GM23338 (cell line): ENCODE measurements around the gene DHX32. TPM values are rescaled to one million over a fixed set of nuclear protein-coding genes. Genes with fewer than 3 reads are reported as not detected.
A peak's percentile ranks its signal among the peaks of the same experiment; 100 is the strongest.
"Not testable (repeated sequence)": the region's sequence is repeated elsewhere in the genome, so short reads cannot be mapped to it uniquely, and the experiment has no call there.

Experiments
- ATAC-seq: fragments of 200-7000 bp; cut with Tn5 transposase; 3 replicates; pipeline ENCODE4 v1.9.1; 2020
- DNase-seq: peaks from one replicate; pipeline ENCODE4 v3.0.0-alpha.2; 2015; ENCODE audit warnings: low spot score
- H2AFZ ChIP-seq: fragments of 200-600 bp; sonication (generic); 2 replicates; pipeline ENCODE4 v1.8.0; 2016; ENCODE audit warnings: antibody characterized with exemption, mild to moderate bottlenecking, moderate library complexity
- H3F3A ChIP-seq: fragments of 200-600 bp; sonication (generic); replicated peaks from 2 replicates; pipeline ENCODE4 v1.8.0; 2017; ENCODE audit warnings: antibody characterized with exemption, mixed run types, low read depth
- H3K27ac ChIP-seq: fragments of 200-600 bp; sonication (generic); 2 replicates; pipeline ENCODE4 v1.6.1; 2016; ENCODE audit warnings: low read depth
- H3K27me3 ChIP-seq: fragments of 200-600 bp; sonication (generic); 2 replicates; pipeline ENCODE4 v1.8.0; 2016; ENCODE audit warnings: mild to moderate bottlenecking, mixed run types, moderate library complexity; ENCODE audit not compliant: insufficient read depth
- H3K36me3 ChIP-seq: fragments of 200-600 bp; sonication (generic); 2 replicates; pipeline ENCODE4 v1.8.0; 2016; ENCODE audit warnings: mild to moderate bottlenecking; ENCODE audit not compliant: insufficient read depth
- H3K4me1 ChIP-seq: fragments of 200-600 bp; sonication (generic); 2 replicates; pipeline ENCODE4 v1.8.0; 2016; ENCODE audit warnings: mild to moderate bottlenecking, moderate library complexity; ENCODE audit not compliant: insufficient read depth
- H3K4me2 ChIP-seq: fragments of 200-600 bp; sonication (generic); 2 replicates; pipeline ENCODE4 v1.7.1; 2017; ENCODE audit warnings: mixed run types
- H3K4me3 ChIP-seq: fragments of 200-600 bp; sonication (generic); 2 replicates; pipeline ENCODE4 v1.6.1; 2016; ENCODE audit warnings: mixed run types
- H3K79me2 ChIP-seq: fragments of 200-600 bp; sonication (generic); replicated peaks from 2 replicates; pipeline ENCODE4 v1.8.0; 2017; ENCODE audit warnings: mild to moderate bottlenecking; ENCODE audit not compliant: insufficient read depth
- H3K9me2 ChIP-seq: fragments of 200-600 bp; sonication (generic); 2 replicates; pipeline ENCODE4 v1.8.0; 2017; ENCODE audit not compliant: insufficient read depth
- H4K20me1 ChIP-seq: fragments of 200-600 bp; sonication (generic); replicated peaks from 2 replicates; pipeline ENCODE4 v1.8.0; 2017; ENCODE audit warnings: mild to moderate bottlenecking; ENCODE audit not compliant: insufficient read depth
- H3K27ac Mint-ChIP-seq: 2 replicates; pipeline ENCODE4 v1.8.0; 2020; ENCODE audit warnings: inconsistent platforms, mild to moderate bottlenecking, moderate library complexity, mixed read lengths
- H3K27me3 Mint-ChIP-seq: 3 replicates; pipeline ENCODE4 v1.8.0; 2022; ENCODE audit warnings: low read depth, mild to moderate bottlenecking, moderate library complexity, mixed read lengths, inconsistent platforms; ENCODE audit not compliant: insufficient read depth, poor library complexity
- H3K36me3 Mint-ChIP-seq: 3 replicates; pipeline ENCODE4 v1.8.0; 2021; ENCODE audit warnings: low read depth, mild to moderate bottlenecking, inconsistent platforms, moderate library complexity, mixed read lengths
- H3K4me1 Mint-ChIP-seq: 3 replicates; pipeline ENCODE4 v1.8.0; 2020; ENCODE audit warnings: mild to moderate bottlenecking, inconsistent platforms, mixed read lengths
- H3K4me3 Mint-ChIP-seq: 3 replicates; pipeline ENCODE4 v1.8.0; 2021; ENCODE audit warnings: moderate library complexity, mild to moderate bottlenecking, inconsistent platforms, mixed read lengths
- H3K9me3 Mint-ChIP-seq: 3 replicates; pipeline ENCODE4 v1.8.0; 2020; ENCODE audit warnings: moderate library complexity, mild to moderate bottlenecking, inconsistent platforms, mixed read lengths
- POLR2AphosphoS5 ChIP-seq: IDR thresholded peaks from 2 replicates; pipeline ENCODE4 v1.6.1; 2016; ENCODE audit warnings: antibody characterized with exemption, low read depth
- polyA plus RNA-seq: library from polyadenylated mRNA; unstranded; fragments of >200 nt; fragmentation: Nextera tagmentation; extraction: Ambion mirVana; gene quantifications from 2 replicates; pipeline ENCODE4 v1.2.1, GENCODE V29; 2016
- total RNA-seq: library from RNA; depleted of rRNA; stranded (reverse); fragments of >200 nt; shearing (Covaris generic); gene quantifications from 2 replicates; pipeline ENCODE4 v1.2.3, GENCODE V29; 2014

The DHX32 gene
- total and polyA plus RNA-seq, 2 experiments from 2014 or later: 9.5 to 21.6 TPM

DNA sequence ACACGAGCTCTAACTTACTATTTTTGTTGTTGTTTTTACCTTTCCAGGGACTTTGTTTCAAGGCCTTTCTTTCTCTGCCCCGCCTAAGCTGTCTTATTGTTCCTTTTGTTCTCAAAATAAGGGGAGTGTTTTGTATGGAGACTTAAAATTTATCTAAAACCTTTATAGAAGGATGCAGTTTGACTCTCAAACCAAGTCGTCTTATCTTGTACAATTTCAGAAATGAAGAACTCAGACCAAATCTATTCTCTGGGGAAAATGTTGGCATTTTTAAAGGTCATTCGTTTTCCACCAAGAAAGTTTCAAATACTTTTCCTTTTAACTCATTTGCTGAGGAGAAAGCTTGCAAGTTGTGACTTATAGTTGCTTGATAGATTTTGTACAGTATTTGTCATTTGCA is 16.2 kb upstream of the DHX32 start:
- H4K20me1 ChIP-seq, H3K9me2 ChIP-seq, H3K79me2 ChIP-seq, H3K27ac ChIP-seq, H3K36me3 ChIP-seq, H3K27ac Mint-ChIP-seq, H3F3A ChIP-seq, H3K36me3 Mint-ChIP-seq, DNase-seq, ATAC-seq: not testable (repeated sequence)
- Histone ChIP-seq H2AFZ (peak overlapping the region; percentile 78; the same call in 1 of the 2 replicates), H3K4me1 (peaks cover 30% of the 10 kb centered on the region), H3K27me3 (peaks cover 35% of the 10 kb centered on the region), H3K4me3 (peak overlapping the region; percentile 88), H3K4me2 (peak overlapping the region; percentile 80)
- peak overlapping the region; percentile 88 for H3K4me3 Mint-ChIP-seq
- H3K27me3 Mint-ChIP-seq: peaks cover 15% of the 10 kb centered on the region
- H3K9me3 Mint-ChIP-seq: peaks cover 11% of the 10 kb centered on the region
- H3K4me1 Mint-ChIP-seq: peaks cover 30% of the 10 kb centered on the region

DNA sequence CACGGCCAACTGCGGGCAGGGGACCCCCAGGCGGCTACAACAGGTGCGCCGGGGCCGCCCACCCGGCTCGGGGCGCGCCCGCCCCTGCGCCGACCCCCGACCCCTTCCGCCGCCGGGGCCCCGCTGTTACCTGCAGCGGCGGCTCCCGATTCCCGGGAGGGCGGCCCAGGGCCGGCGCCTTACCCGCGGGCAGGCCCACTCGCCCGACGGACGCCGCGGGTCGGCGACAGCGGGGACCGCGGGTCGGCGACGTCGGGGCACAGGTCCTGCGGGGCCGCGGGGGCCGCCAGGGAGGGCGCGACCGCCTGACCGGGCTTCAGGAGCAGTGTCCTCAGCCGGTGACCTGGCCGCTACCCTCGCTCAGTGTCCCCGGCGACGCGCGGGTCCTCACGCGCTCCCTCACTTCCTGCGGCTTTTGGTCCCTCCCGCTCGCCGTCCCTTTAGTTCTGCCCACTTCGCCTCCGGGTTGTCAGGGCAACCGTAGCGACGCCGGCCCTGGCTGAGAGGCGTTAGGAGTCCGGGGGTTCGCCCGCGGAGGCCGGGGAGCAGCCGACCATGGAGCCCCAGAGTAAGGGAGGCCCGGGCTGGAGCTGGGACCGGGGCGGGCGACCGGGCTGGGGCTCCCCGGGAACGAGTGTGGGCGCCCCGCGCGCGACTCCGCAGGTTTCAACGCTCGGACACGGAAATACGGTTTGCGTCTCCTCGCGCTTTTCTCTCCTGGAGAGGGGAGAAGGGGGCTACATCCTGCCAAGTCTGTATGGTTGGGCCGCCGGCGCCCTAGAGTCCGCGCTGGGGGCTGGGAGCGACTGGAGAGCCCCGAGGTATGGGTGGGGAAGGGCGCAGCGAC is 15.2 kb upstream of the DHX32 start, which contains the start of gene FANK1:
TSS of gene FANK1 (plus strand) at position 477 of the 847 bp plus-strand sequence. CDS start at position 556, 79 bp downstream.
- peaks cover 27% of the 10 kb centered on the region for H3K4me1 Mint-ChIP-seq

GRCh38 chr10:125895130-125896087 is 14.3 kb upstream of the DHX32 start:
- Mint-ChIP-seq H3K27ac (peak overlapping the region; percentile 57), H3K4me3 (peak overlapping the region; percentile 86), H3K27me3 (peaks cover 15% of the 10 kb centered on the region), H3K4me1 (peaks cover 22% of the 10 kb centered on the region), H3K9me3 (peaks cover 11% of the 10 kb centered on the region)
- H3K4me1 ChIP-seq: peaks cover 33% of the 10 kb centered on the region
- H3K27me3 ChIP-seq: peaks cover 35% of the 10 kb centered on the region
- not testable (repeated sequence) for H2AFZ ChIP-seq, H3F3A ChIP-seq, H3K9me2 ChIP-seq, H3K36me3 ChIP-seq, H3K27ac ChIP-seq, H3K36me3 Mint-ChIP-seq, H4K20me1 ChIP-seq, H3K79me2 ChIP-seq
- TF ChIP-seq POLR2AphosphoS5: peak; percentile 39
- peak overlapping the region; percentile 88 for H3K4me3 ChIP-seq
- DNase-seq (peak; percentile 80), ATAC-seq (peak; percentile 75)
- H3K4me2 ChIP-seq: peak overlapping the region; percentile 80

More for the DNA sequence above, 15.2 kb upstream of the DHX32 start, which contains the start of gene FANK1:
- Histone ChIP-seq H3K4me3 (peak within 1 kb of the TSS; percentile 88), H3K4me1 (peaks cover 33% of the 10 kb centered on the region), H3K4me2 (peak within 1 kb of the TSS; percentile 80), H3K27me3 (peaks cover 35% of the 10 kb centered on the region), H2AFZ (peak within 1 kb of the TSS; percentile 78)
- not testable (repeated sequence) for H3K36me3 Mint-ChIP-seq, H3K36me3 ChIP-seq, H3K79me2 ChIP-seq, H4K20me1 ChIP-seq, H3K9me2 ChIP-seq, H3K27ac ChIP-seq, H3F3A ChIP-seq
- Mint-ChIP-seq H3K27ac (peak within 1 kb of the TSS; percentile 57), H3K4me3 (peak within 1 kb of the TSS; percentile 88), H3K27me3 (peaks cover 15% of the 10 kb centered on the region), H3K9me3 (peaks cover 11% of the 10 kb centered on the region)
- ATAC-seq: peak; percentile 76
- peak; percentile 90 for DNase-seq
- TF ChIP-seq POLR2AphosphoS5: 0 out of 2 replicates have a peak, but pooled peaks have one; percentile 35

GRCh38 chr10:125894176-125894575 is 13.1 kb upstream of the DHX32 start:
- H3K36me3 ChIP-seq, H3K27ac ChIP-seq, ATAC-seq, H4K20me1 ChIP-seq, DNase-seq, H3K79me2 ChIP-seq, H3K4me3 ChIP-seq, H3K36me3 Mint-ChIP-seq, H2AFZ ChIP-seq, H3K27ac Mint-ChIP-seq, H3F3A ChIP-seq, H3K4me3 Mint-ChIP-seq, H3K9me2 ChIP-seq: not testable (repeated sequence)
- Mint-ChIP-seq H3K27me3 (peaks cover 15% of the 10 kb centered on the region), H3K9me3 (peaks cover 14% of the 10 kb centered on the region), H3K4me1 (peaks cover 22% of the 10 kb centered on the region)
- peak overlapping the region; percentile 80 for H3K4me2 ChIP-seq
- peaks cover 33% of the 10 kb centered on the region for H3K4me1 ChIP-seq
- peaks cover 35% of the 10 kb centered on the region for H3K27me3 ChIP-seq

DNA sequence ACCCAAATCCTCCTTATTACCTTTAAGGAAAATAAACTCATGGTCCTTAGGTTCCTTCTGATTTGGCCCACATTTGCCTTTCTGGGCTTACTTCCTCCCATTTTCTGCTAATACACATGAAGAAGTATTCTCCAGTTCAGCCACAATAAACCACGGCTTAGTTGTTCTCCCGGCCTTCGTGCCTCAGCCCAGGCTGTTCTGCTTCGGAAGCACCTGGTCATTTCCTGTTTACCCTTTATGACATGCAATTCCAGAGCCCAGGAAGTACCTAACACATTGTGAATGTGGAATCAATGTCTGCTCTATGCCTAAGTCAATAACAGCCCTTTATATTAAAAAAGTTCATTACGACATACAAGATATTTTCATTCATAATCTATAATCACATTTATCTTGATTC is 11.3 kb upstream of the DHX32 start:
- not testable (repeated sequence) for H3K27ac ChIP-seq, H3K36me3 ChIP-seq, DNase-seq, H3K79me2 ChIP-seq, H2AFZ ChIP-seq, H3K36me3 Mint-ChIP-seq, H3K9me2 ChIP-seq, H3K4me3 ChIP-seq, ATAC-seq, H4K20me1 ChIP-seq, H3K27ac Mint-ChIP-seq, H3F3A ChIP-seq, H3K4me3 Mint-ChIP-seq
- Histone ChIP-seq H3K4me1 (peaks cover 32% of the 10 kb centered on the region), H3K27me3 (peaks cover 25% of the 10 kb centered on the region), H3K4me2 (peak overlapping the region; percentile 20; the same call in 1 of the 2 replicates)
- Mint-ChIP-seq H3K4me1 (peaks cover 22% of the 10 kb centered on the region), H3K27me3 (peaks cover 12% of the 10 kb centered on the region), H3K9me3 (peaks cover 13% of the 10 kb centered on the region)

DNA sequence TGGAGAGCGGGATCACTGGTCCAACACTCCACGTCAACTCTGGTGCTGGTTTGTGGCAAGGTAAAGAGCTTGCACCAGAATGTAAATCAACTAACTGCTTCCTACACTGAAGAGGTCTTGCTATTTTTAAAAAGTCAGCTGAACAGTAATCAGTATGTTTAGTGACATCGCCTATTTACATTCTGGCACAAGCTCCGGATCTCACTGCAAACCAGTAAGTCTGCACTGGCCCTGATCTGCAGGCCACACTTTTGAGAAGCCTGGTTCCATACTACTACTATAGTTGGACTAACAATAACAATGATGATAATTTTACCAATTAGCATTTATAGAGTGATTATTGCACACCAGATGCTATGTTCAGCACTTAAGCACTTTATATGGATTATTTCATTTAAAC is 8.3 kb upstream of the DHX32 start:
- H4K20me1 ChIP-seq, H3K27ac ChIP-seq, H3F3A ChIP-seq, H3K9me2 ChIP-seq, ATAC-seq, H3K79me2 ChIP-seq, H3K4me3 ChIP-seq, H3K4me3 Mint-ChIP-seq, H3K27me3 Mint-ChIP-seq, H3K27me3 ChIP-seq, H2AFZ ChIP-seq, DNase-seq, H3K36me3 ChIP-seq, H3K4me1 Mint-ChIP-seq, H3K4me2 ChIP-seq, H3K36me3 Mint-ChIP-seq, H3K27ac Mint-ChIP-seq, H3K9me3 Mint-ChIP-seq: not testable (repeated sequence)
- peaks cover 19% of the 10 kb centered on the region for H3K4me1 ChIP-seq
